NCI-H146 treated with DMSO at 0.1 percent for 48 hours (cell line): ENCODE data around the gene PTPRO.

ENCODE experiments used
- DNase-seq: peaks from one replicate; lab custom pipeline; 2025; ENCODE audit not compliant: unreplicated experiment; lab: John Stamatoyannopoulos, UW

PTPRO gene

GRCh38 chr12:15443611-15444010, 121.3 kb downstream of the PTPRO start:
- DNase-seq: no peak

GRCh38 chr12:15444523-15444922, 122.2 kb downstream of the PTPRO start:
- no peak for DNase-seq

- no peak for DNase-seq
Observed at GRCh38 chr12:15446807-15447206, 124.5 kb downstream of the PTPRO start.

- DNase-seq: no peak
Observed at GRCh38 chr12:15453613-15454012, 131.3 kb downstream of the PTPRO start.

- DNase-seq: no peak
Observed at GRCh38 chr12:15458008-15458407, 135.7 kb downstream of the PTPRO start.

- DNase-seq: no peak
Observed at GRCh38 chr12:15468911-15469310, 146.6 kb downstream of the PTPRO start.

- DNase-seq: peak; percentile 20
Observed at GRCh38 chr12:15469356-15469755, 147.0 kb downstream of the PTPRO start.

- no peak for DNase-seq
Observed at GRCh38 chr12:15472036-15472435, 149.7 kb downstream of the PTPRO start.

GRCh38 chr12:15474766-15475165, 152.5 kb downstream of the PTPRO start:
- DNase-seq: no peak

GRCh38 chr12:15477761-15478160, 155.5 kb downstream of the PTPRO start:
- DNase-seq: no peak

- DNase-seq: no peak
Observed at GRCh38 chr12:15481846-15482245, 159.5 kb downstream of the PTPRO start.

- DNase-seq: no peak
Observed at GRCh38 chr12:15485466-15485865, 163.2 kb downstream of the PTPRO start.

- DNase-seq: no peak
Observed at GRCh38 chr12:15486859-15487258, 164.6 kb downstream of the PTPRO start.

GRCh38 chr12:15488481-15488880, 166.2 kb downstream of the PTPRO start:
- DNase-seq: no peak

- no peak for DNase-seq
Observed at GRCh38 chr12:15494329-15495046, 172.2 kb downstream of the PTPRO start.

GRCh38 chr12:15495746-15496145, 173.4 kb downstream of the PTPRO start:
- no peak for DNase-seq

GRCh38 chr12:15496738-15497137, 174.4 kb downstream of the PTPRO start:
- DNase-seq: no peak

- no peak for DNase-seq
Observed at GRCh38 chr12:15497671-15498292, 175.5 kb downstream of the PTPRO start.

- DNase-seq: no peak
Observed at GRCh38 chr12:15502211-15502610, 179.9 kb downstream of the PTPRO start.

GRCh38 chr12:15505616-15506015, 183.3 kb downstream of the PTPRO start:
- no peak for DNase-seq

GRCh38 chr12:15515010-15515409, 192.7 kb downstream of the PTPRO start:
- DNase-seq: no peak

GRCh38 chr12:15520083-15520482, 197.8 kb downstream of the PTPRO start:
- DNase-seq: peak; percentile 81

- DNase-seq: no peak
Observed at GRCh38 chr12:15520844-15521243, 198.5 kb downstream of the PTPRO start.
